ENCODE results near the gene IFNGR2.
"Not testable (repeated sequence)": the region's sequence is repeated elsewhere in the genome, so short reads cannot be mapped to it uniquely, and the experiment has no call there.

The IFNGR2 gene, protein sequence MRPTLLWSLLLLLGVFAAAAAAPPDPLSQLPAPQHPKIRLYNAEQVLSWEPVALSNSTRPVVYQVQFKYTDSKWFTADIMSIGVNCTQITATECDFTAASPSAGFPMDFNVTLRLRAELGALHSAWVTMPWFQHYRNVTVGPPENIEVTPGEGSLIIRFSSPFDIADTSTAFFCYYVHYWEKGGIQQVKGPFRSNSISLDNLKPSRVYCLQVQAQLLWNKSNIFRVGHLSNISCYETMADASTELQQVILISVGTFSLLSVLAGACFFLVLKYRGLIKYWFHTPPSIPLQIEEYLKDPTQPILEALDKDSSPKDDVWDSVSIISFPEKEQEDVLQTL

DNA sequence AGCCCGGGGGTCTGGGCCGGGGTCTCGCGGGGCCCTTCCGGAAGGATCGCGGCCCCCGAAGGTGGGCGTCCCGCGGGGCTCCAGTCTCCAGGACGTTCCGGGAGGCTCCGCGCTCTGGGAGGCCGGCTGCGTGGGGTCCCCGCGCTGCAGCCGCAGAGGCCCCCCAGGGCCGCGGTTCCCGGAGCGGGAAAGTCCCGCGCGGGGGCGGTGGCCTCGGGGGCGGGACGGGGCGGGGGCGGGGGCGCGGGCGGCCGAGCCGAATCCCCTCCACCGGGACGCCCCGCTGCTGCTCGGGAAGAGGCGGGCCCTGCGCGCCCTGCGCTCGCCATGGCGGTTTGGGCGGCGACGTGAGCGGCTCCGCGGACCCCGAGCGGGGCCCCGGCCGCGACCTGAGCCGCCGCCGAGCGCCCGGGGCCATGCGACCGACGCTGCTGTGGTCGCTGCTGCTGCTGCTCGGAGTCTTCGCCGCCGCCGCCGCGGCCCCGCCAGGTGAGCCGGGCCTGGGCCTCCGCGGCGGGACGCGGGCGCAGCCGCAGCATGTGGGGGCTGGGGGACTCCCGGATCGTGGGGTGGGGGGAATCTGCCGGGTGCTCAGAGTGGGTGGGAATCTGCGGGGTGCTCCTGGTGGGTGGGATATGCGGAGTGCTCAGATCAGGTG lies at the start of gene IFNGR2:
IFNGR2 (plus strand) TSS at position 286 of the 658 bp plus-strand sequence; CDS start at position 417, 131 bp downstream.
- peak in 17 of 56 donors; percentile 17 to 62 (median 31) for DNase-seq

DNA sequence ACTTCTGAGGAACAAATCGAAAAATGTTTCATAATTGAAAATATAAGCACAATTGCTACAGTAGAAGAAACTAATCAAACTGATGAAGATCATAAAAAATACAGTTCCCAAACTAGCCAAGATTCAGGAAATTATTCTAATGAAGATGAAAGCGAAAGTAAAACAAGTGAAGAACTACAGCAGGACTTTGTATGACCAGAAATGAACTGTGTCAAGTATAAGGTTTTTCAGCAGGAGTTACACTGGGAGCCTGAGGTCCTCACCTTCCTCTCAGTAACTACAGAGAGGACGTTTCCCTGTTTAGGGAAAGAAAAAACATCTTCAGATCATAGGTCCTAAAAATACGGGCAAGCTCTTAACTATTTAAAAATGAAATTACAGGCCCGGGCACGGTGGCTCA lies 47.9 kb upstream of the IFNGR2 start:
- DNase-seq, result no peak

- no peak for DNase-seq
Measured at GRCh38 chr21:33355996-33356395, 47.2 kb upstream of the IFNGR2 start.

DNA sequence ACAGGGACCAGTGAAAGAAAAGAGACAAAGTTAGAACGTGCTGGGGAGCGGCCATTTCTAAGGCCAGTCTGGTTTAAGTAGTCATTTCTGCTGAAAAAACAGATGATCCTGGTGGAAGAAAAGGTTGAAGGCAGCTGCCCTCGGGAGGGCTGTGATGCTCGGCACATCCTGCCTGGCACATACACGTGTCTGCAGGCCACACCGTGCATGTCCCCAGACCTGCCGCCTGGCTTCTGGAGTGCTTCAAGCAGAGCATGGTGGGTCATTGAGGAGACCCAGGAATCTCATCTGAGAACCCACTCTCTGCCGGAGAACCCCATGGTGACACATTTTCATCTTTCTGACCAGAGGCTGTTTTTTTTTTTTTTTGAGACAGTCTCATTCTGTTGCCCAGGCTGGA lies 46.0 kb upstream of the IFNGR2 start:
- DNase-seq, result no peak

- DNase-seq, result no peak
Measured at GRCh38 chr21:33359446-33359845, 43.8 kb upstream of the IFNGR2 start.

GRCh38 chr21:33360281-33360680 lies 42.9 kb upstream of the IFNGR2 start:
- DNase-seq, result no peak

DNA sequence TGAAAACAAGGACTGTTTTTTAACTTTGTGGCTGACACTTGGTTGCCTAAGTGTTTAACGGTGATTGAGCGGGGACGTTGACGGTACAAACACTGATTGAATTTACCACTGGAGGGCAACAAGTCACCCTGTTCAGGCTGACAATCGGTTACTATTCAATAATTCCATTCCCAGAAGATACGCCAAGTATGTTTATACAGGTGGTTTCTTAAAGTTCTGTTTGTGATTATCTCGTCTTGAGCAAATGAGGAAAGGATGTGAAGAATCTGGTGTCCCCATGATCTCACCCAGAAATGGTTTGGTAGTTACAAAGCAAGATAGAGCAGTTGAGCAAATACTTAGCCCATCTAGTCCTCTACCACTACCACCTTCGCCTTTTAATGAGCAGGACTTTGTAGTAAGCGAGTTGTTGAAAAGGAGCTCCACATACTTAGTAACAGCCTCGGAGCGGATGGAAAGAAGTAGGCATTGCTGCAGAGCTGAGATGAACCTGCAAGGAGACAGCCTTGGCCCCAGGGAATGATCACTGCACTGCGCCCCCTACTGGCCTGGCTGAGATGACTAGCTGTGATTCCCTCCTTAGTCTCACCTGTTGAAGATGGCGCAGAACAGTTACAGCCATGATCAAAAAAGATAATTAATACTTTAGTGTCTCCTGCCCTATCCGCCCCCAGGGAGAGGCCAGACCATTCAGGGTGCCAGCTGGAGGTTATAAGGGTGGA lies 42.2 kb upstream of the IFNGR2 start:
- DNase-seq, result peak in 45 of 56 donors; percentile 11 to 80 (median 45)

DNA sequence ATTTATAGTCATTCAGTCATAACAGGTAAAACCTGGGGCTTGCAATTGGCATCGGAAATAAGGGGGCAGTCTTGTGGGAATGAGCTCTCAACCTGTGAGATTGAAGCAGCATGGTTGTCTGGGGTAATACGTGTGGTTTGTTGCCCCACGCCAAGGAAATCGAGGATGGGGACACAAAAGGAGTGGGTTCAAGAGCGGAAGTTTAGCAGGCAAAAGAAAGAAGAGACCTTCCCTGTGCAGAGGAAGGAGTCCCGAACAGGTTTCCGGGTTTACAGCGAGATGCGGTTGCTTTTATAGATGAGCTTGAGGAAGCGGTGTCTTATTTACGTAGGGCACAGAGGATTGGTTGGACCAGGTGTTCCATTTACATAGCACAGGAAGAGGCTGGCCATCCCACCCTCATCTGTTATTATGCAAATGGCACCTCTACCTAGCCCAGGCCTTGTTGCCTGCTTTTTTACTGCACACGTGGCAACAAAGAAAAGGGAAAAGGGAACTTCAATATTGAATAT lies 41.1 kb upstream of the IFNGR2 start:
- DNase-seq, result peak in 2 of 56 donors; percentile 15 to 18

GRCh38 chr21:33363911-33364609 lies 39.2 kb upstream of the IFNGR2 start:
- not testable (repeated sequence) for DNase-seq

DNA sequence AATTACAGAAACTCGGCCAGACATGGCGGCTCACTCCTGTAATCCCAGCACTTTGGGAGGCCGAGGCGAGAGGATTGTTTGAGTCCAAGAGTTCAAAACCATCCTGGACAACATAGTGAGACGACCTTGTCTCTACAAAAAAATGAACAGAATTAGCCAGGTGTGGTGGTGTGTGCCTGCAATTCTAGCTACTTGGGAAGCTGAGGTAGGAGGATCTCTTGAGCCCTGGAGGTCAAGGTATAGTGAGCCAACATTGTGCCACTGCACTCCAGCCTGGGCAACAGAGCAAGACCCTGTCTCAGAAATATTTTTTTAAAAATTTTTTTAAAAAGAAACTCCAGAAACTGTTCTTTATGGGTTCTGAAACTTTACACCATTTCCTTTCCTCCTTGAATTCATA lies 38.4 kb upstream of the IFNGR2 start:
- no peak for DNase-seq

DNA sequence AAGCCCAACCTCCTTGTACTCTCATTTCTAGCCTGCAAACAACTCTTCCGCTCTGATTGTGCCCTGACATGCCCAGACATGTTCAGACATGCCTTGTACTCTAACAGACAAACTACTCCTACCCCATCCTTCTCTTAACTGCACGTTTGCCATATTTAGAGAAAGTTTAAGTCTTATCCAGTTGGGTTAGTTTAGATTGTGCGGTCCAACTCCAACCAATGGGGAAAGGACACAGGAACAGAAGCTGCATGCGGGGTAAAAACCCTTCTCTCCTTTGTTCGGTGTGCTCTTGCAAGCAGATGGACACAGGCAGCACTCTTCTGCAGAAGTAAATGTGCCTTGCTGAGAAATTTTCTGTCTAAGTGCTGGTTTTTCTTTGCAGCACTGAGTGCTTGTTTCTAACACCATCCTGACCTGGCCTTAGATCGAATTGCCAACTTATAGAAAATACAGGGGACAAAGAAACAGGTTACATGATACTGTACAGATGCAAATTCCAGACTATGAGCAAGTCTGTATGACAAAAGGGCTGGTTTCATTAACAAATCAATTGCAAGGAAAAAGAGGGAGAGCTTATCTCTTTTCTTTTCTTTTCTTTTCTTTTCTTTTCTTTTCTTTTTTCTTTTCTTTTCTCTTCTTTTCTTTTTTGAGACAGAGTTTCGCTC lies 35.8 kb upstream of the IFNGR2 start:
- no peak for DNase-seq

DNA sequence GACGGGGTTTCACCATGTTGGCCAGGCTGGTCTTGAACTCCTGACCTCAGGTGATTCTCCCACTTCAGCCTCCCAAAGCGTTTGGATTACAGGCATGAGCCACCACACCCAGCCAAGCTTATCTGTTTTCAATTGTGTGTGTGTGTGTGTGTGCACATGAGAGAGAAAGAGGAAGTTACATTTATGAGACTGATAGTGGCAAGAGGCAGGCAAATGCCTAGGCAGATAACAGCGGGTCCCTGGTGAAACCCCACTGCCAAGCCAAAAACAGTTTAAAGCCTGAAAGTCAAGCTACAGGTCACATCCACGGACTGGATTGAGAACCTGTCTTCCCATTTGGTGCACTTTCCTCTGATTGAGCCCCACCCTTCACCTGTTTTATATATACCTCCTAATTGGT lies 35.1 kb upstream of the IFNGR2 start:
- DNase-seq, result no peak

- DNase-seq, result no peak
Measured at GRCh38 chr21:33368576-33368975, 34.6 kb upstream of the IFNGR2 start.

GRCh38 chr21:33369586-33369985 lies 33.6 kb upstream of the IFNGR2 start:
- DNase-seq, result no peak

DNA sequence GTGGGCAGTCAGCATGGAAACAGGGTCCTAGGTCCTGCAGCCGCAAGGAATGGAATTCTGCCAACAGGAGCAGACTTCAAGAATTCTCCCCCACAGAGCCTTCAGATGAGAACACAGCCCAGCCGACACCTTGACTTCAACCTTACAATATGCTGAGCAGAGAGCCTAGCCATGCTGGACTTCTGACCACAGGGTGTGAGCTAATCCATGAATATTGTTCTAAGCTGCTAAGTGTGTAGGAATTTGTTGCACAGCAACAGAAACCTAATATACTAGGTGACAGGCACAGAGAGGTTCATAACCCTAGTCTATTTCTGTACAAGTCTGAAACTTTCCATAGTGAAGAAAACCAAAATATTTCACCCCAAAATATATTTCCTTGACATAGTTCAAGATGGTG lies 32.9 kb upstream of the IFNGR2 start:
- DNase-seq, result no peak

GRCh38 chr21:33371366-33371765 lies 31.8 kb upstream of the IFNGR2 start:
- no peak for DNase-seq

DNA sequence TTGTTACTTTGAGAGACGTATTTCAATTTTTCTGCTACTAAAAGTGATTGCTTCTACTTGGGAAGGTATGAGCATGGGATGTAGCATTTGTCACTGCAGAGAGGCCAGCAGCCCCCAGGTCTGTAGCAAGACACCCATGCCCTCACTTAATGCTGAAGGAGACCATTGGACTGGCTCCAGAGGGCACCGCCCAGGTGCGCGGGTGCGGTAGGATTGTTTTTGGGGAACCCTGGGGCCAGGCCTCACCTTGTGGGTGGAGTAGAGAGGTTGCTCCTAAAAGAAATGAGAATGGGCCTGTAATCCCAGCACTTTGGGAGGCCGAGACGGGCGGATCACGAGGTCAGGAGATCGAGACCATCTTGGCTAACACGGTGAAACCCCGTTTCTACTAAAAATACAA lies 30.6 kb upstream of the IFNGR2 start:
- no peak for DNase-seq

GRCh38 chr21:33373451-33373850 lies 29.8 kb upstream of the IFNGR2 start:
- no peak for DNase-seq

GRCh38 chr21:33374080-33374449 lies 29.1 kb upstream of the IFNGR2 start:
- DNase-seq, result no peak

- peak in 5 of 56 donors; percentile 21 to 45 (median 22) for DNase-seq
Measured at GRCh38 chr21:33374450-33375096, 28.6 kb upstream of the IFNGR2 start.
